Activated CD8-positive, alpha-beta memory T cell treated with anti-CD3 and anti-CD28 coated beads, Interleukin-2, amount 50 U/mL, for 1 hour (primary cell): ENCODE measurements around the gene XRN2.
"Not testable (repeated sequence)": the region's sequence is repeated elsewhere in the genome, so short reads cannot be mapped to it uniquely, and the experiment has no call there.

ENCODE experiments used
- DNase-seq: peaks from one replicate; pipeline ENCODE4 v3.0.0-alpha.2; 2020; ENCODE audit errors: extremely low read depth

Gene XRN2

DNA sequence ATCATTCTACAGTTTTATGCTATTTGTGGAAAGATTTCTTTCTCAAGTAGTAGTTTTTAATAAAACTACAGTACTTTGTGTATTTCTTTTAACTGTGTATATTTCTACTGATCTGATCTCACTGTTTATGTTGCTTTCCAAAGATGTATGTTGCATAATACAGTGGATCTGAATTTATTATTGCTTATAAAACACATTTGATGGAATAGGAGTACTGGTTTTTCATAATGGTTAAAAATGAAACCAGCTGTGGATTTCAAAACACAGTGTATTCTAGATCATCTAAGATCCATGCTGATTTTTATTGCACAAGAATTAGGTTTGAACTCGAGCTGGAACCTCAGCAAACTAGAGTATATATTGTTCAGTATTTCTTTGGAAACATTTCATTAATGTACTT is 86.2 kb downstream of the XRN2 start:
- DNase-seq = no peak

- no peak for DNase-seq
Observed at GRCh38 chr20:21390768-21391167, 87.6 kb downstream of the XRN2 start.

DNA sequence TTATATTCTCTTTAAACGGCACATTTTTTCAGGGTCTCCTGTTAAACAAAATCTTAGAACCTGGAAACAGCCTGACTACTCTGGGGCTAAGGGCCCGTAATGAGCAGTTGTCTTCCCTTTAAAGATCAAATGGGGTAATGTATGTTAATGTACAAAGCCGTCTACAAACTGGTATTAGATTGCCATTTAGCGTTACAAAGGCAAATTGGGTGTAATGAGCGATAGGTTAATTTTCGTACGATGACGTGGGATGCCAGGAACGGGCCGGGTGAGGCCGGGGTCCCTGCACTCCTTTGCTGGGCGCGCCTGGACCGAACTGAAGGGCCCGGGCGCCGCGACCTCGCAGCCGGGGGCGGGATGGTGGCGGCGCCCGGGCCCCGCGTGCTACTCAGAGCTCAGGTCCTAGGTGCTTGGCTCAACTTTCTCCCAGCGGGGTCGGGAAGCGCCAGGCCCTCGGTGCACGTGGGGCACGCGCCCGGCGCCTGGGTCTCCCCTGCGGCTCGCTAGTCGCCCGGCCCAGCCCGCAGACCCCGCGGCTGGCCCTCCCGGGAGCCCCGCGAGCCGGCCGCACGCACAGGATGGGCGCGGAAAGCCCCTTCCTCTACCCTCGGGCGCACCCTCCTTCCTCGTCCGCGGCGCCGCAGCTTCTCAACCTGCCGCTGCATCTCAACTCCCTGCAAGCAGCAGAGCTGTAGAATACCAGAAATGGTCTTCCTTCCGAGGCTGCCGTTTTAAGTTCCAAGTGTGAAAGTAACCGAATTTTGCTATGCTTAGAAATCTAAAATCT is 88.2 kb downstream of the XRN2 start:
- DNase-seq = no peak

DNA sequence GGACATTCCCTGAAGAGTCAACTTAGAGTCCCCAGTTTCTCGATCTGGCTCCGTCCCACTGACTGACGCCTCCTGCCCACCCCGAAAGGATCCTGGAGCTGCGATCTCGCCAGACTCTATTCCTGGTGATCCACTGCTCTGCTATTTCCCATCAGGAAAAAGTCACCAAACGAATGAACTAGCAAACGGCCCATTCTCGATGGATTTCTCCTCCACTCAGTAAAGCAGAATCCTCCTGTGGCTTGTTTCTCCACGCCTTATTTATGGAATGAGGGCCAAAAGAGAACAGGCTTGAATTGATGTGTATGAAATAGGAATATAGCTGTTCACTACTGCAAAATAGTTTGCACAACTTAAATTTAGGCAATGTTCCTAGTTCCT is 88.8 kb downstream of the XRN2 start:
- no peak for DNase-seq

DNA sequence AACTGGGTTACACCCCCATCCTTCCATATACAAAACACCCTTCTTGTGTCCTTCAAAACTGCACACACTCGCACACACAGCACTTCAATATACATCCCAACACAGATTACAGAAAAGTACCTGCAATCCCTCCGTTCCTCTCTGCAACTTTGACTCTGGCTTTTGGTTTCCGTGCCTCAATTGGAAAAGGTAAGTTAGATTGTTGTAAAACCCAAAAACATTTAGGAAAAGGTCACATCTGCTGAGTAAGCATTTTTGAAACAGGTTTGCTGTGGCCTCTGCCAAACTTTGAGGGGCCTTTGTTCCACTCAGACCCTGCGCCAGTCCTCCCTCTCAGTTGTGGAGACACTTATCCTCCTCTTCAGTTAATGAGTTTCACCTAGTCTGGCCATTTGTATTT is 90.0 kb downstream of the XRN2 start:
- no peak for DNase-seq

- no peak for DNase-seq
Observed at GRCh38 chr20:21393816-21394519, 90.8 kb downstream of the XRN2 start.

- no peak for DNase-seq
Observed at GRCh38 chr20:21394551-21394950, 91.4 kb downstream of the XRN2 start.

DNA sequence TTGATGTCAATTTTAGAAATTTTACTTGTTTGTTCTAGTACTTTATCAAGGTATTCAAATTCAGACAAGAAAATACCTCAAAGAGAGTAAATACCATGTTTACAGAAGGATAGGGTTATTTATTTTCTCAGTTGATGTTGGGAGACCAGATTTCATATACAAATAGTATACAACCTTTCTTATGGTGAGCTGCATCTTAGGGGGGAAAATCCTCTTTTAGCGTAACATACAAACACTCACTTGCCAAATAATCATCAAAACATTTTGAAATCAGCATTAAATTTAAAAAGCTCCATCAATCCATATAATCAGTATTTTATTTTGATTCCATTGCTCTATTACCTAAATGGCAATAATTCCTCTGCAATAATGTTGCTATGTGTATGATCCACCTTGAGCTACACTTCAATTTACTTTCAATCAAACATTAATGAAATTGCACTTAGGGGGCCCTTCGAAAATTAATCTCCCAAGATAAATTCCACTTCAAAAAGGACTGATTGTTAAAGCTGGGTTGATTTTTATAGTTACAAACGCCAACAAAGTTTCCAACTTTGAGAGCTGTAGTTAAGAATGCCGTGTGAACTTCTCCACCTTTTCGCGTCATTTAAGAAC is 92.0 kb downstream of the XRN2 start:
- no peak for DNase-seq

- peak; percentile 50 for DNase-seq
Observed at GRCh38 chr20:21395666-21396598, 92.8 kb downstream of the XRN2 start.

GRCh38 chr20:21396599-21397340 is 93.6 kb downstream of the XRN2 start:
- DNase-seq = no peak

DNA sequence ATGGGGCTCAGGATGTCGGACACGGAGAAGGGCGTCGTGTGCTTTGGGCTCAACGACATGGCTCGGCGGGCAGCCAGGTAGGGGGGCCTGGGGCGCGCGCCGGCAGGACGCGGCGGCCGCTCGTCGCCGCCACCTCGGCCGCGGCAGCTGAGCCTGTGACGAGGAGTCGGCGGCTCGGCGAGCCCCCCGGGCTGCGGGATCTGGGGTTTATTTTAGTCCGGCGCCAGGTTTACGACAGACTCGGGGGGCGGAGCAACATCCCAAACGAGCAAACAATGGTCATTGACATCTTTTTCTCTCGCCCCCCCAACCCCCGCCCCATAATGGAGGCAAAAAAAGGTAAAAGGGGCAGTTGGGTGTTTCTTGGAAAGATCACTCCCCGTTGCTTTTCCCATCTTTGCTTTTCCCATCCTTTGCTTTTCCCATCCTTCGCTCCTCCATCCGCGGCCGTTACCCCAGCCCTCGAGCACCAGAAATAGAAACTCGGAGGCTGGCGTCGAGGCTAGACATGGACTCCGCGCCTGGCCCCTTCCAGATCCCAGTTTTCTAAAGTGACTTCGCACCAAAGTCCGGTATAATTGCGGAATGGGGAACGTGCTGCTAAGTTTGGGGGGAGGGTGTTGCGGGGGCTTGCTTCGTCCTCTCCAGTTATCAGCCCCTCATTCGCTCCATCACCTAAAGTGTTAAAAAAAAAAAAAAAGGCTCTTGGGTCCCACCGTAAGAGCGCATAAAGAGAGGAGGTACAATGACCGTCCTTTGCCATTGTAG is 94.4 kb downstream of the XRN2 start, which contains the start of gene NKX2-4:
TSS of gene NKX2-4 (minus strand) at position 186 of the 768 bp plus-strand sequence. CDS start at position 59, 127 bp downstream.
- no peak for DNase-seq

DNA sequence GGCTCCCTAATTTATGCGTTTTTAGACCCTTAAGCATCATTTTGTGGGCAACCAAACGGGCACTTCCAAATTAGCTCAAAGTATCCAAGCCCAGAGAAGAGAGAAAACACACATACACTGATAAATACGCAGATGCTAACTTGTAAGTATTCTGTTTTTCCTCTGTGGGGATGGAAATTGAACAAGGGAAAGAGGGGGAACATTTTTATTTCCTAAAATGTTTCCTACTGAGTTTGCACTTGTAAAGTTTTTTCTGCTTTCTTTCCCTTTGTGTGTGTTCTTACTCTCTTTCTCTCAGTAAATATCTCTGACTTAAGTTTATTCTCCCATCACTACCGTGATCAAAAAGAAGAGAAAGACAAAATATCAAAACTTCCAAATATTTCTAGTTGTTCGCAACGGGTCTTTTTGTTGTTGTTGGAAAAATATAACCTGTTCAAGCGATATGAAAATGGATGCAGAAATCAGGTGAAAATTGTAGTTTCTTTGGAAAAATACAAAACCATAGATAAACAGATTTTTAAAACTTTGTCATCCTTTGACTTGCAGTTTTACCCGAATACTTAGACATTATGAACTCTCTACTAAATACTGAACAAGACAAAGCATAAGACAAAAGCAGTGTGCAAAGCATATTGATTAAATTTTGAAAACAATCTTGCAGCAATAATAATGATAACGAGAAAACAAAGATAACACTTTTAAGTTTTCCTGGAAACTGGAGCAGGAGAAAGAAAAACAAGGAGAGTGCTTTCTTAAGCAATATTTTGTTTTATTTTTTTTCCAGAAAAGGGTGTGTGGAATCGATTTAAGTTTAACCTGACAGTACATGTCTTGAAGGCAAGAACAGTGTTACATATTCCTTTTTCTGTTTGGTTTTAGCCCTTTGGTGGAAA is 95.2 kb downstream of the XRN2 start:
- DNase-seq = no peak

- no peak for DNase-seq
Observed at GRCh38 chr20:21399005-21399475, 95.9 kb downstream of the XRN2 start.

- no peak for DNase-seq
Observed at GRCh38 chr20:21411725-21412124, 108.6 kb downstream of the XRN2 start.

- DNase-seq = not testable (repeated sequence)
Observed at GRCh38 chr20:21413996-21414395, 110.9 kb downstream of the XRN2 start.

- DNase-seq = not testable (repeated sequence)
Observed at GRCh38 chr20:21419147-21419546, 116.0 kb downstream of the XRN2 start.

GRCh38 chr20:21421601-21422236 is 118.6 kb downstream of the XRN2 start:
- DNase-seq = no peak

DNA sequence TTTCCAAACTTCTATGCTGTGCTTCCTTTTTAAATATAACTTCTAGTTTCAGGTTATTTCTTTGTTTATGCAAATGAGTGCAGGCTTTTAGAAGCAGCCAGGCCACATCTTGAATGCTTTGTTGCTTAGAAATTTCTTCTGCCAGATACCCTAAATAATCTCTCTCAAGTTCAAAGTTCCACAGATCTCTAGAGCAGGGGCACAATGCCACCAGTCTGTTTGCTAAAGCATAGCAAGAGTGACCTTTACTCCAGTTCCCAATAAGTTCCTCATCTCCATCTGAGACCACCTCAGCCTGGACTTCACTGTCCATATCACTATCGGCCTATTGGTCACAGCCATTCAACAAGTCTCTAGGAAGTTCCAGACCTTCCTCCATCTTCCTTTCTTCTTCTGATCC is 120.6 kb downstream of the XRN2 start:
- DNase-seq = not testable (repeated sequence)
